Stimulated activated CD8-positive, alpha-beta memory T cell treated with anti-CD3 and anti-CD28 coated beads, Interleukin-7, amount 100 ng/mL, for 48 hours (primary cell): ENCODE results near the gene PROZ.

ENCODE experiments used
- DNase-seq, 2 donors: peaks; one replicate each; pipeline ENCODE4 v3.0.0-alpha.2; 2020; ENCODE audit warnings: low read depth in 1 of 2; ENCODE audit errors: extremely low read depth in 1 of 2

PROZ gene

DNA sequence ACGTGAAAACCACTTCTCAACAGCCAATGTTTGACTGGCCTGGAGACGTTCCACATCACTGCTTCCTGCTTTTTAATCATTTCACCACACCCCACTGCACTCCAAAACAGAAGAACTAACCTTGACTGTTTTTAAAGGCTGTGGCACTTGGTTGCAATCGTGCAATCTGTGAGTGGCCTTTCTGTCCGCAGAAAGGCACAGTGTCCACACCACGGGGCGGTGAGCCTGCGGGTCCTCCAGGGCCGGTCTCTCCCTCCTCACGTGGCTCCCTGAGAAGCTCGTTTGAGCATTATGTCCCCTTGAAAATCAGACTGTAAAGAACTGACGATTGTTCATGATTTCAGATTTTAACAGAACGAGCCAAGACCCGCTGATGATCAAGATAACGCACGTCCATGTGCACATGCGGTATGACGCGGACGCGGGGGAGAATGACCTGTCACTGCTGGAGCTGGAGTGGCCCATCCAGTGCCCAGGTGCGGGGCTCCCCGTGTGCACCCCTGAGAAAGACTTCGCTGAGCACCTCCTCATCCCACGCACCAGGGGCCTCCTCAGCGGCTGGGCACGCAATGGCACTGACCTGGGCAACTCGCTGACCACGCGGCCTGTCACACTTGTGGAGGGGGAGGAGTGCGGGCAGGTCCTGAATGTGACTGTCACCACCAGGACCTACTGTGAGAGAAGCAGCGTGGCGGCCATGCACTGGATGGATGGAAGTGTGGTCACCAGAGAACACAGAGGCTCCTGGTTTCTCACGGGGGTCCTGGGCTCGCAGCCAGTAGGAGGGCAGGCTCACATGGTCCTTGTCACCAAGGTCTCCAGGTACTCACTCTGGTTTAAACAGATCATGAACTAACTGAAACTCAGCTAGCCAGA lies 13.0 kb downstream of the PROZ start:
- no peak for DNase-seq

DNA sequence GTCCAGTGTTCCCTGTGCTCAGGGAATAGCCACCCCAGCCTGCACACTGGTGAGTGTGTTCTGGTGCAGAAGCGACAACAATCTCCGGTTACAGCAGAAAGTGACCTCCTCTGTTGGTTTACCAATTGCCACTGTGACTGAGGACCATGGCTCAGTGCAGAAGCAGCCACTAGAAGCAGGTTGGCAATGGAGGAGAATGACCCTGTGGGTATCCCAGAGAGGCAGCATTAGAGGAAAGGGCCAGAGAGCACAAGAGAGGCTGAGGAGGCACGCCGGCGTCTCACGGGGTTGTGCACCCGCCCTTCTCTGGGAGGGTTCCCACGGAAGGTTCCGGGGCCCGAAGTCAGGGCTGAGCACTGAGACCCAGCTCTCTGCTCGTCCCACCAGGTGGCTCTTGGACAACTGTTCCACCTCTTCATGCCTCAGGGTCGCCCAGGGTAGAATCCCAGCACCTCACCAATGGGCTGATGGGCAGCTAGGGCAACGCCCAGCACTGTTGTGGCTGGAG lies 14.0 kb downstream of the PROZ start:
- no peak for DNase-seq

DNA sequence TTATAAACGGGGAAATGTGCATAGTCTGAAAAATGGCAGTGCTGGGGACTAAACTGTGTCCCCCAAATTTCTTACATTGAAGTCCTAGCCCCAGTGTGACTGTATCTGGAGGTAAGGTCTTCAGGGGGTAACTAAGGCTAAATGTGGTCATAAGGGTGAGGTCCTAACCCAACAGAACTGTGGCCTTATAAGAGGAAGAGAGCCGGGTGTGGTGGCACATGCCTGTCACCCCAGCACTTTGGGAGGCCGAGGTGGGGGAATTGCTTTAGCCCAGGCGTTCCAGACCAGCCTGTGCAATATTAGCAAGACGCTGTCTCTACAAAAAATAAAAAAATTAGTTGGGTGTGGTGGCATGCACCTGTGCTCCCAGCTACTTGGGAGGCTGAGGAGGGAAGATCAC lies 17.8 kb downstream of the PROZ start:
- DNase-seq: no peak

DNA sequence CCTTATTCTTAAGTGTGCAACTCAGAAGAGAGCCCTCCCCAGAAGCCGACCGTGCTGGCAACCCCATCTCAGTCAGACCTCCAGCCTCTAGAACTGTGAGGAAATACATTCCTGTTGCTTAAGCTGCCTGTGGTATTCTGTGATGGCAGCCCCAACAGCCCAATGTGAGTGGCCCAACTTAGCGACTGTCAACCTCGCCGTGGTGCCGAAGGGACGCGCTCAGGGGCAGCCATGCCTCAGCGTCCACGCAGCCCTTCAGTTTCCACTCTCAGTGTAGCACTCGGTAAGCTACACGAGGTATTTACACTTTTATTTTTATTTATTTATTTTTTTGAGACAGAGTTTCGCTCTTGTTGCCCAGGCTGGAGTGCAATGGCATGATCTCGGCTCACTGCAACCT lies 18.4 kb downstream of the PROZ start:
- no peak for DNase-seq

DNA sequence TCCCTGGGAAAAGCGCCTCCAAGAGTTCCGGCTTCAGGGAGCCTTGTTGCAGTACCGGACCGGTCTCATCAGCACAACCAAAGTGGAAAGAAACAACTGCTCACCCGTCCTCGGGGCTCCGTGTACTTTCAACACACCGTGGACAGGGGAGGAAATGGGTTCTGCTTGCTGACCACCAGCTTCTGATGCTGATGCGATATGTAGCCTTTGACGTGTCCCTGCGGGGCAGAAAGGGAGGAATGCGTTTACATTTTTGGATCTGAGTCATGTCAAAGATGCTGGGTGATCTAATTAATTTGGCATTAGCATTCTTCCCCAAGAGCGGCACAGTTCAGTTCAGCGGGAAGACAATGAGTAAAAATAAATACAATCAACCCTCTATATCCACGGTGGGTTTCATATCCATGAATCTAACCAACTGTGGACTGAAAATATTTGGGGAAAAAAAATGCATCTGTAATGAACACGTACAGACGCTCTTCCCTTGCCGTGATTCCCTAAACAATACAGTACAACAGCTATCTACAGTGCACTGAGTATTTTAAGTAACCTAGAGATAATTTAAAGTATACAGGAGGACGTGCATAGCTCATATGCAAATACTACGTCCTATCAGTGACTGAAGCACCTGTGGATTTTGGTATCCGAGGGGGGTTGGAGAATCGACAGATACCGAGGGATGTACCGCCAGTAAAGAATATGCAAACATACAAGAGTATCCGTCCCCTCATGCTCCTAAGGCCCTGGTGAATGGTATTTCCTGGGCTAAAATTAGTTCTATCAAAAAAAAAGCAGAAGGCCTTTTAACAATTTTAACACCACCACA lies 19.8 kb downstream of the PROZ start:
- no peak for DNase-seq

DNA sequence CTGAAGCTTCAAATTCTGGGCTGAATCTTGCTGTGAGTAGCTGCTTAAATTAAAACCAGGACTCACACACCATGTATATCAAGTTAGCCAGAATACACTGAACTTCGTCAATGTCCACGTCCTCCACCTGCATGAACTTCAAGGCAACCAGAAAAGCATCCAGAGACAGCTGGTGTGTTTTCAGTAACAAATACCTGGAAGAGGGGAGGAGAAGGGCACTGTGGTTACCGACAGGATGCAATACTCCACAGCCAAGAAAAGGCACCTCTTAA lies 20.4 kb downstream of the PROZ start:
- no peak for DNase-seq

DNA sequence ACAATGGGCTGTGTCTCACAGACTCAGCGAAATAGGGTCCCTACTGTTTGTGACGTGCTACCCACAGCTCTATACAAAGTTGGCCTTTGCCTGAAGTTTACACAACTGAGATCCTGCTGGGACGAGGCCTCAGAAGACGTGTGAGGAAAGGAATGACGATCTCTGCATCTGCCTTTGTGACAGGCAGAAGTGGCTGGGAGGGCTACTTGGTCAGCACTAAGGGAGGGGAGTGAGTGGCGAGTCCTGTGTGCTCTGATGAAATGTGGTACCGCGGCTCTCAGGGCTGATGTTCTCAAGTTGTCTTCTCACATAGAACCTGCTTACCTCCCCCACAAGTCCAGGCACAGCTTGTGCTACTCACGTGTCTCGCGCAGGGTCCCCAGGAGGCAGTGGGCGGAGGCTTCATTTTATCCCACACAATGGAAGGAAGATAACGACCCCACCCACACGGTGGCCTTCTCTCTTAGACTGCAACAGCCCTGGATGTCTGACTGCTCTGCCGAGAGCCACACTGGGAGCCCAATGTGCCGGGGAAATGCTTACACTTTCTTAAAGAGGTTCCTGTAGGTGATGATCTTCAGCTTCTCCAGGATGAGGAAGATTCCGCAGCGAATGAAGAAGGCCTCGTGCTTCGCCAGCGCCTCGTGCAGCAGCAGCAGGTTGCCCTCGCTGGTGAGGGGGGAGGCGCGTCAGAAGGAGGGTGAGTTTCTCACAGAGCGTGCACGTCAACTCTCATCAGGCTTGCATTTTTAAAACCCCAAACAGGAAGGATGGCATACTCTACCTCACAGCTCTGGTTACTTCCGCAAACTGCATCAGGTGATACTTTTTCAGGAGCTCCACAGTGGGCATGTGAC lies 21.2 kb downstream of the PROZ start:
- no peak for DNase-seq

DNA sequence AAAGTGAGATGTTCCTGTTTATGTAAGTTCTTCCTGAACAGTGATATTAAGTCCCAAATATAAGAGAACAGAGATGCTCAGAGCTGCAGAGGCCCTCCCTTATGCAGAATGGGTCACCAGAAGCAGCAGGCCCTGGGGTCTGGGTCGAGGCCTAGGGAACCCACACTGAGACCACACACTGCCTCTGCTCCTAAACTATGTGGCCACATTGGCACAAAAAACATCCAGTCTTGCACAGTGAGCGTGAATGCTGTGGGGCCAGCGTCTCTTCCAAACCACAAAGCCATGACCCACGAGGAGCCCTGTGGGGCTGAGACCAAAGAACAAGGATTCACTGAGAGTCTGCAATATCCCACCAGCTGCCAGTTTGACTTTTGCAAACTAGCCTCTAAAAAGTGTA lies 23.6 kb downstream of the PROZ start:
- no peak for DNase-seq

DNA sequence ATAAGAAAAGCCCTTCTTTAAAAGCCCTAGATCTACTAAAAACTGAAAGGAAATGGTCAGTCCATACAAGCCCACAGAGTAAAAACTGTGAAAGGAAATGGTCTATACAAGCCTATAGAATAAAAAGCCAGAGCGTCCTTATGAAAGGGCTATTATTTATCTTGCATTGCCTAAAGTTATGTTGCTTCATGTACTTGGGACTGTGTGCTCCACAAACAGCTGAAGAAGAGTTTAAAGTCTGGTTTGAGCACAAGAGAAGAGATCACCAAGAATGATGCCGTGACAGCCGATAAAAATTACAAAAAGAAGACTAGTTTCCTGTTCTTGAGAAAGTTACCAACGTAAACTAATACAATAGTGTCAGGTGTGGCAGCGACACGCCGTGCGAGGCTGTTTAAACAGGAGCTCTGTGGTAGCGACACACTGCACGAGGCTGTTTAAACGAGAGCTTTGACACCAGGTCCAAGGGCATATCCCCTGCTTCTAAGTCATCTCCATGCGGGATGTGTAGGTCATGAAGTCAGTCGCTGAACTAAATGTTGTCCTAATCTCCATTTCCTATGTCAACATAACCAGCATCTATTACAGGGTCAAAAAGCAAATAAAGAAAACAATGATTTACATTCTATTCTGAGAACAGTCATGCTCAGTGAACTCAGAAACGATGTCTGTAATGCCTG lies 25.1 kb downstream of the PROZ start:
- DNase-seq: no peak

DNA sequence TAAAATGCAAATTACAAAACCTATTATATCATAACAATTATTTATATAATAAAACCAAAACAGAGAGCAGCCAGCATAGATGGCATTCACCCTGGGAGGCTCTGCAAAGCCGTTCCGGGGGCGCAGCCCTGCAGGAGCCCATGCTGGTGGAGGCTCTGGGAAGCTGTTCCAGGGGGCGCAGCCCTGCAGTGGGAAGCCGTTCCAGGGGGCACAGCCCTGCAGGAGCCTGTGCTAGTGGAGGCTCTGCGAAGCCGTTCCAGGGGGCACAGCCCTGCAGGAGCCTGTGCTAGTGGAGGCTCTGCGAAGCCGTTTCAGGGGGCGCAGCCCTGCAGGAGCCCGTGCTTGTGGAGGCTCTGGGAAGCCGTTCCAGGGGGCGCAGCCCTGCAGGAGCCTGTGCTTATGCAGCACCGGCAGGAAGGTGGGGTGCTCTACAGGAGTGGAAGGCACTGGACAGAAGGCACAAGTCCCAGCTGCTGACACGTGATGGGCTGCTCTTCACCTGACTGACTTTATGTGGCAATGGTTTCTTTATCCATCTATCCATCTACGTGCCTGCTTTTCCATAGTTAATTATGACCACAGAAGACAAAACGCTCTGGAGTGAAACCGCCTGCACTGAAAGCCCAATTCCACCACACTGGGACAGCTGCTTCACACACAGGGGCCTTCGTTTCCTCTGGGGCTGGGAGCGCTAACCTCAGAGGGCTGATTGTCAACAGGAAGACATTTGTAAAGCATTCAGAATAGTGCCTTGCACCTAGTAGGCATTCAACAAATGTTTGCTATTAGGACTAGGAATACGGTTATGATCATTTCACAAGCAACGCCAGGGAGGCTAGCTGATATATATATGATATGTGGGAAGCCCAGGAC lies 26.4 kb downstream of the PROZ start:
- DNase-seq: no peak

DNA sequence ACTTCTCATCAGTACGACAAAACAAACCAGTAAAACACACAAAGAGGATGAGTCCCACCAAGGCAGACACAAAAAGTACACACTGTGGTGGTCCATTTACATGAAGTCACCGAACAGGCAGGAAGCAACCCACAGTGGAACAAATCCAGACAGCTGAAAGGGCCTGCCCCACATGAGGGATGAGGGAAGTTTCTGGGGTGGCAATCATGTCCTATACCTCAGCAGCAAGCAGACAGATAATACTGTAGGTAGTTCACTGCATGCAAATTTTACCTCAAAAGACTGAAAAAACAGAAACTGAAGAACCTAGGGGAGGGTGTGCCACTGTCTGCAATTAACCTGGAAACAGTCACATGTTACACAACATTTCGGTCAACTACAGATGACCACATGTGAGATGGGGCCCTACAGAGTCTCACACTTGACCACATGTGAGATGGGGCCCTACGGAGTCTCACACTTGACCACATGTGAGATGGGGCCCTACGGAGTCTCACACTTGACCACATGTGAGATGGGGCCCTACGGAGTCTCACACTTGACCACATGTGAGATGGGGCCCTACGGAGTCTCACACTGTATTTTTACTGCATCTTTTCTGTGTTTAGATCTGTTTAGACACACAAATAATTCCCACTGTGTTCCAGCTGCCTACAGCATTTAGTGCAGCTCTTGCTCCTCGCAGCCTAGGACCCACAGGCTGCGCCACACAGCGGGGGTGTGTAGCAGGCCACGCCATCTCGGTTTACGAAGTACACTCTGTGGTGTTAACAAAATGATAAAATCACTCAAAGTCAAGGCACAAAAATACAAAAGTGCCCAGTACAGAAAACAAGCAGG lies 27.8 kb downstream of the PROZ start:
- DNase-seq: no peak

DNA sequence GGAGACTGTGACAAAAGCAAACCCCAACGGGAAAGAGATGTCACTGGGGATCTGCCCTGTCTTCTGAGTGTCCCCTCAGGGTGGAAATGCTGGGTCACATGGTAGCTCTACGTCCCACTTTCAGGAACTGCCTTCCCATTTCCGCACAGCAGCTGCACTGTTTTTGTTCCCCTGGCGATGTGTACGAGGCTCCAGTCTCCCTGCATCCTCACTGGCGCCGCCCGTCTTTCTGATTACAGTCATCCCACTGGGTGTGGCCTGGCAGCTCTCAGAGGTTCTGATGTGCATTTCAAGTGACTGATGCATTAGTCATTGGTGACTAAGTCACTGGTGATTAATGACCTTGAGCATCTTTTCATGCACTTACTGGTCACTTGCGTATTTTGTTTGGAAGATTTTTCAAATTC lies 28.8 kb downstream of the PROZ start:
- DNase-seq: peak in 1 of 2 donors; percentile 71

DNA sequence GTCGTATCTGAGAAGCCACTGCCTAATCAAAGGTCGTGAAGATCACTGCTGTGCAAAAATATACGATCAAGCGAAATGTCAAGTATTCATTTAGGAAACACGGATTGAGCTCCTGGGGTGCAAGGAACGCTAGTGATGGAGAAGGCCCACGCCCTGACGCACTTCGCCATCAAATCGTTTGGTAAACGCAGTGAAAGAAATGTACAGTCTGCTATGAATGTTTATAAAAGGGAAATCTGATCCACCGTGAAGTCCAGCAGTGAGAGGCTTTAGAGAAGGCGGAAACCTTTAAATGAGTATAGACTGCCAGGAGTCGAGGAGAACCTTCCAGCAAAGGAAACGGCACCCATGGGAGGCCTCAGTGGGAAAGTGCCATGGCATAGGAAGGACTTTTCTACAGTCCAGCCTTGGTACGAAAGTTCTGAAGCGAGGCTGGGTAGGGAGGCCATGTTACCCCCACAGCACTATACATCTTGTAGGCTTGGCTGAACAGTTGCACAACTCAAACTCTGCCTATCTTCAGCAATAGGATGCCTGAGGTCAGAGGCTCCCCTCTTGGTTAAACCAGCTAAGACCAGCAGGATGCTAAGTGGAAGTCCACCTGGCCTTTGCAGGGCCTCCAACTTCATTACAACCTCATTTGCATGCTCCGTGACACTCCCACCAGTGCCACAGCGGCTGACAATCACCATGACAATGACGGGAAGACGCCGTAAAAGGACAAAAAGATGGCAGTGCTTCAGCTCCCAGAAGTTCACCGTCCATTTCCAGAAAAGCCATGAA lies 29.6 kb downstream of the PROZ start:
- no peak for DNase-seq

DNA sequence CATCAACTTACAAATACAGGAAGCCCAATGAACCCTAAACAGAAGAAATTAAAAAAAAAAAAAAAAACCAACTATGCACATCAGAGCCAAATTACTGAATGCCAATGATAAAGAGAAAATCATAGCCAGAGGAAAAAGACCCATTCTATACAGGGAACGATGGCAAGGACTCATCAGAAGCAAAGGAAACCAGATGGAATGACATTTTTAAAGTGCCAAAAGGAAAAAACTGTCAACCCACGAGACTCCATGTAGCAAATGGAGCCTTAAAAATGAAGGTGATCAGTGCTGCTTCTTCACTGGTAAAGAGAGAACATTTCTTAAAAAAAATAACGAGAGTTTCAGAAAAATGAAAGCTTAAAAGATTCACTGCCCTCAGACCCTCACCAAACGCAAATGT lies 31.7 kb downstream of the PROZ start:
- no peak for DNase-seq

DNA sequence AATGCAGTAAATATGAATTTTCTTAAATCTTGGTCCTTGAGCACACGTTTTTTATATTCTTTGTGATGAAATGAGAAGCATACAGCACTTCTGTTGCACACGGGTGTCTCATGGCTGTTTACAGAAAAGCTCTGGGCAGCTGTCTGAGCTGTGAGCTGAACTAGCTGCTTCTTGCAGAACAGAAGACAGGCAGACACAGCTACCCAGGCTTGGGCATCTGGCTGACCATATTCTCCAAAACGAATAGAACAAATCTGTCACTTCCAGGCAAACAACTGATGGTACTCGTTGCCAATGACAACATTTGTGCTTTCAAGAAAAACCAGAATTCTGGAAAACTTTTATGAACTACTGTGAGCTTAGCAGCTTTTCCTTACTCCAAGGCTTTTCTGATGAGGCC lies 33.8 kb downstream of the PROZ start:
- DNase-seq: no peak

DNA sequence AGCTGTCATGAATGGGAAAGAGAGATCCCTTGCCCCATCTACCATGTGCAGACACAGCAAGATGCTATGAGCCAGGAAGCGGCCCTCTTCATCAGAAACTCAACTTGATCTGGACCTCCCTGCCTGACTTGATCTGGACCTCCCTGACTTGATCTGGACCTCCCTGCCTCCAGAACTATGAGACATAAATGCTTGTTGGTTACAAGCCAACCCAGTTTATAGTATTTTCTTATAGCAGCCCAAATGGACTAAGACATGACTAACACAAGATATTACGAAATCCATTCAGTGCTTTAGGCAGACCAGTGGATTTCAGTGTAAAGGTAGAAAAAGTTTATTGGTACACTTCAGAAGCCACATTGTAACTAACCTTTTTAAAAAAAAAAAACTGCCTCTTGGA lies 34.5 kb downstream of the PROZ start:
- DNase-seq: no peak

DNA sequence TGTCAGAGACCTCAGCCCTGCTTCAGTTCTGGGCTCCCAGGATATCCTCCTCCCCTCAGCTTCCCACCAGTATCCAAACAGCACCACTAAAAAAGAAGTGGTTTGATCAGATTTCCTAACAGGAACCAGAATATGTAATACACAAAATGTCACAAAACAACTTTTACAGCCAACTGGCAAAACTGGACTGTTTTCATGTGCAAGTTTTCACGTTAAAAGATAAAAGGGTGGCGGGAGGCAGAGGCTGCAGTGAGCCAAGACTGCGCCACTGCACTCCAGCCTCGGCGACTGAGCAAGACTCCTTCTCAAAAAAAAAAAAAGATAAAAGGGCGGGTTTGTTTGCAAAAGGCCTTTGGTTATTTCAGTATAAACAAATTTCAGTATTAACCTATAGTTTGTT lies 36.9 kb downstream of the PROZ start:
- no peak for DNase-seq
